DMS79 treated with DMSO at 0.1 percent for 48 hours (cell line): Measurements from ENCODE around the gene DAB1.

Experiments used
- DNase-seq: peaks from one replicate; lab custom pipeline; 2025; lab: John Stamatoyannopoulos, UW

DAB1 gene

GRCh38 chr1:57316291-57316690, 107.6 kb downstream of the DAB1 start:
- no peak for DNase-seq

GRCh38 chr1:57312869-57313268, 111.0 kb downstream of the DAB1 start:
- DNase-seq, result no peak

GRCh38 chr1:57311411-57311810, 112.4 kb downstream of the DAB1 start:
- no peak for DNase-seq

GRCh38 chr1:57311006-57311405, 112.9 kb downstream of the DAB1 start:
- no peak for DNase-seq

GRCh38 chr1:57309630-57310029, 114.2 kb downstream of the DAB1 start:
- no peak for DNase-seq

GRCh38 chr1:57307392-57308170, 116.3 kb downstream of the DAB1 start:
- DNase-seq, result no peak

GRCh38 chr1:57304591-57304990, 119.3 kb downstream of the DAB1 start:
- DNase-seq, result no peak

GRCh38 chr1:57302812-57303596, 120.9 kb downstream of the DAB1 start:
- DNase-seq, result no peak

- no peak for DNase-seq
Measured at GRCh38 chr1:57300186-57300585, 123.7 kb downstream of the DAB1 start.

GRCh38 chr1:57296726-57297250, 127.1 kb downstream of the DAB1 start:
- no peak for DNase-seq

- DNase-seq, result no peak
Measured at GRCh38 chr1:57295326-57295725, 128.5 kb downstream of the DAB1 start.

- no peak for DNase-seq
Measured at GRCh38 chr1:57294177-57294576, 129.7 kb downstream of the DAB1 start.

- DNase-seq, result no peak
Measured at GRCh38 chr1:57293214-57293613, 130.6 kb downstream of the DAB1 start.

- DNase-seq, result no peak
Measured at GRCh38 chr1:57289781-57290180, 134.1 kb downstream of the DAB1 start.

GRCh38 chr1:57285992-57286391, 137.9 kb downstream of the DAB1 start:
- DNase-seq, result no peak

GRCh38 chr1:57282411-57282810, 141.4 kb downstream of the DAB1 start:
- DNase-seq, result no peak

GRCh38 chr1:57281324-57281723, 142.5 kb downstream of the DAB1 start:
- no peak for DNase-seq

- no peak for DNase-seq
Measured at GRCh38 chr1:57279909-57280666, 143.8 kb downstream of the DAB1 start.

GRCh38 chr1:57278558-57278957, 145.3 kb downstream of the DAB1 start:
- no peak for DNase-seq

GRCh38 chr1:57277681-57278080, 146.2 kb downstream of the DAB1 start:
- no peak for DNase-seq

GRCh38 chr1:57276918-57277317, 146.9 kb downstream of the DAB1 start:
- no peak for DNase-seq

- DNase-seq, result no peak
Measured at GRCh38 chr1:57272601-57273000, 151.3 kb downstream of the DAB1 start.
